Measurements from ENCODE around the gene SYNC. TPM values are rescaled to one million over a fixed set of nuclear protein-coding genes. Genes with fewer than 3 reads are reported as not detected.

The SYNC gene
- total and polyA plus RNA-seq, 9 of the 15 experiments (the other 6 are each of a cell fraction or from before 2014, with no cell fraction given): 0.49 to 1.1 (median 0.87) TPM

GRCh38 chr1:32650248-32650751, 52.3 kb downstream of the SYNC start, which contains the start of gene ZBTB8OS (continued):
- peak; percentile 62 to 65; a peak in 2 of 4 replicates for TF ChIP-seq TBL1XR1 (IDR thresholded peaks at IDR 0.05; ENCODE audit: low read length in 2 of 2)

GRCh38 chr1:32647308-32648134, 55.0 kb downstream of the SYNC start:
- no peak overlapping the region for H3K4me3 ChIP-seq
- peaks cover 77% of the 10 kb centered on the region for H3K79me2 ChIP-seq (ENCODE audit: control insufficient read depth, insufficient read depth, low read length)
- no peaks in the 10 kb centered on the region for H3K9me3 ChIP-seq (replicated peaks; ENCODE audit: control insufficient read depth, insufficient read depth, low read depth, low read length)
- ChIA-PET CTCF (ENCODE audit: low intra/inter-chr PET ratio) (no interaction called here), POLR2A (interaction anchor here (1.0 kb wide), 1 partner anchor 11 kb away, joined by 3 read pairs; no protein-coding TSS in a partner anchor)
- no peak overlapping the region for H2AFZ ChIP-seq (ENCODE audit: low read depth, low read length)
- no peaks in the 10 kb centered on the region for H4K20me1 ChIP-seq (replicated peaks; ENCODE audit: control insufficient read depth, insufficient read depth, low read length)
- in situ Hi-C loops (cut with MboI) (no loop called here), intact Hi-C loops (cut with micrococcal nuclease) (no loop called here)
- no peak overlapping the region; the same call in 2 of the 3 replicates for H3K27ac ChIP-seq (ENCODE audit: extremely low read depth, low read depth, low read length)
- H3K4me1 ChIP-seq (replicated peaks in 1 of 2; ENCODE audit: control insufficient read depth in 2 of 2, insufficient read depth in 2 of 2, low read length in 2 of 2): peaks cover 14 to 18% of the 10 kb centered on the region in 2 experiments; a peak in 4 of 5 replicates
- BruUV-seq (replicated peaks): no TSS peak
- no peak for ATAC-seq
- H3K27me3 ChIP-seq (ENCODE audit: control insufficient read depth in 2 of 2, insufficient read depth in 2 of 2, low read length in 2 of 2): no peaks in the 10 kb centered on the region
- DNase-seq (ENCODE audit: extremely low read depth in 1 of 4, low spot score in 3 of 4): no peak
- WGBS (ENCODE audit: insufficient coverage, low coverage, missing lambda C conversion rate): 84% methylated on average over 6 of the region's 6 CpGs
- no peak for FAIRE-seq
- H3K9ac ChIP-seq (ENCODE audit: insufficient read depth in 1 of 2, low read depth in 2 of 2, low read length in 2 of 2): no peak overlapping the region
- no peaks in the 10 kb centered on the region for H3K9me1 ChIP-seq (ENCODE audit: control insufficient read depth, insufficient read depth, low read length)
- H3K4me2 ChIP-seq (ENCODE audit: insufficient read depth, low read length): no peak overlapping the region
- peaks cover 28% of the 10 kb centered on the region for H3K36me3 ChIP-seq (ENCODE audit: control insufficient read depth, insufficient read depth, low read length)
- TF ChIP-seq CUX1 (CRISPR knock-in tag; IDR thresholded peaks at IDR 0.05) (no peak), U2AF1 (optimal IDR thresholded peaks at IDR 0.05; ENCODE audit: low read depth, low read length) (no peak), STAG1 (CRISPR knock-in tag; IDR thresholded peaks at IDR 0.05; ENCODE audit: borderline replicate concordance) (no peak), SLC30A9 (CRISPR knock-in tag; IDR thresholded peaks at IDR 0.05) (no peak), ZNF785 (CRISPR knock-in tag; IDR thresholded peaks at IDR 0.05) (no peak), ZBTB5 (IDR thresholded peaks at IDR 0.05) (no peak), NFXL1 (CRISPR knock-in tag; IDR thresholded peaks at IDR 0.05) (no peak), ZNF143 (CRISPR knock-in tag; IDR thresholded peaks at IDR 0.05) (no peak), NCOA2 (IDR thresholded peaks at IDR 0.05; ENCODE audit: partially characterized antibody in 2 of 2) (no peak), ZKSCAN1 (IDR thresholded peaks at IDR 0.05; ENCODE audit: low read depth, low read length) (no peak)

Data from K562 (cell line).